SJSA1 (cell line): Measurements from ENCODE around the gene DDR2. TPM values are rescaled to one million over a fixed set of nuclear protein-coding genes. Genes with fewer than 3 reads are reported as not detected.

Source experiments
- DNase-seq, 2 experiments: peaks; one replicate each; pipeline ENCODE4 v3.0.0-alpha.2; 2015 to 2020; ENCODE audit warnings: low spot score in 2 of 2, low read depth in 1 of 2
- H3K27ac ChIP-seq: fragments of 250-450 bp; sonication (Bioruptor Pico); 2 replicates; pipeline ENCODE4 v1.5.1; 2020; ENCODE audit warnings: mild to moderate bottlenecking, moderate library complexity
- H3K27me3 ChIP-seq: fragments of 250-450 bp; sonication (Bioruptor Pico); replicated peaks from 2 replicates; pipeline ENCODE4 v1.5.1; 2020; ENCODE audit warnings: mild to moderate bottlenecking, moderate library complexity
- H3K36me3 ChIP-seq: fragments of 250-450 bp; sonication (Bioruptor Pico); 2 replicates; pipeline ENCODE4 v1.5.1; 2020; ENCODE audit warnings: mild to moderate bottlenecking
- H3K4me1 ChIP-seq: fragments of 250-450 bp; sonication (Bioruptor Pico); replicated peaks from 2 replicates; pipeline ENCODE4 v1.6.1; 2021; ENCODE audit warnings: mild to moderate bottlenecking
- H3K4me3 ChIP-seq: fragments of 250-450 bp; sonication (Bioruptor Pico); 2 replicates; pipeline ENCODE4 v1.5.1; 2020; ENCODE audit warnings: mild to moderate bottlenecking
- H3K9me3 ChIP-seq: fragments of 250-450 bp; sonication (Bioruptor Pico); replicated peaks from 2 replicates; pipeline ENCODE4 v1.5.1; 2020; ENCODE audit warnings: mild to moderate bottlenecking
- total RNA-seq: library from RNA; depleted of rRNA; stranded (reverse); fragments of >200 nt; shearing (Covaris generic); gene quantifications from 2 replicates; pipeline ENCODE4 v1.2.3, GENCODE V29; 2014; rRNA removed

The DDR2 gene
- total RNA-seq, 1 experiment from 2014 or later: 62.8 TPM

GRCh38 chr1:162822391-162823200 lies 190.3 kb downstream of the DDR2 start:
- Histone ChIP-seq H3K27ac (no peak overlapping the region), H3K4me3 (peak overlapping the region; percentile 23), H3K9me3 (no peaks in the 10 kb centered on the region), H3K27me3 (no peaks in the 10 kb centered on the region), H3K36me3 (no peaks in the 10 kb centered on the region), H3K4me1 (peaks cover 14% of the 10 kb centered on the region)
- no peak for DNase-seq

GRCh38 chr1:162823231-162823630 lies 191.0 kb downstream of the DDR2 start:
- Histone ChIP-seq H3K4me1 (peaks cover 14% of the 10 kb centered on the region), H3K27me3 (no peaks in the 10 kb centered on the region), H3K9me3 (no peaks in the 10 kb centered on the region), H3K27ac (no peak overlapping the region), H3K36me3 (no peaks in the 10 kb centered on the region), H3K4me3 (no peak overlapping the region)
- DNase-seq: no peak

- H3K4me3 ChIP-seq: no peak overlapping the region
- peak in 1 of 2 experiments; percentile 5 for DNase-seq
- no peak overlapping the region for H3K27ac ChIP-seq
- H3K36me3 ChIP-seq: no peaks in the 10 kb centered on the region
- no peaks in the 10 kb centered on the region for H3K27me3 ChIP-seq
- peaks cover 14% of the 10 kb centered on the region for H3K4me1 ChIP-seq
- no peaks in the 10 kb centered on the region for H3K9me3 ChIP-seq
Observed at GRCh38 chr1:162823771-162824525, 191.7 kb downstream of the DDR2 start.

- H3K27ac ChIP-seq: no peak overlapping the region
- no peak for DNase-seq
Observed at GRCh38 chr1:162829268-162829667, 197.0 kb downstream of the DDR2 start.

GRCh38 chr1:162832470-162832869 lies 200.2 kb downstream of the DDR2 start:
- Histone ChIP-seq H3K27ac (no peak overlapping the region), H3K27me3 (no peaks in the 10 kb centered on the region), H3K4me1 (no peaks in the 10 kb centered on the region), H3K9me3 (no peaks in the 10 kb centered on the region), H3K36me3 (no peaks in the 10 kb centered on the region), H3K4me3 (no peak overlapping the region)
- DNase-seq: no peak

More at GRCh38 chr1:162829268-162829667, 197.0 kb downstream of the DDR2 start:
- Histone ChIP-seq H3K4me1 (no peaks in the 10 kb centered on the region), H3K27me3 (no peaks in the 10 kb centered on the region), H3K36me3 (no peaks in the 10 kb centered on the region), H3K4me3 (no peak overlapping the region), H3K9me3 (no peaks in the 10 kb centered on the region)

GRCh38 chr1:162835157-162835899 lies 203.1 kb downstream of the DDR2 start:
- no peak overlapping the region for H3K27ac ChIP-seq
- H3K27me3 ChIP-seq: no peaks in the 10 kb centered on the region
- no peak for DNase-seq
- H3K36me3 ChIP-seq: no peaks in the 10 kb centered on the region
- H3K4me1 ChIP-seq: no peaks in the 10 kb centered on the region
- no peaks in the 10 kb centered on the region for H3K9me3 ChIP-seq
- no peak overlapping the region for H3K4me3 ChIP-seq

Other genes starting within 250 kb of the DDR2 start
- not detected in 2 replicates for gene SH2D1B, start 220.3 kb upstream of the DDR2 start, total RNA-seq
- gene UHMK1, start 134.6 kb upstream of the DDR2 start, total RNA-seq: 133 and 177 TPM in 2 replicates
- gene UAP1, start 70.7 kb upstream of the DDR2 start, total RNA-seq: 159 and 168 TPM in 2 replicates
- 9.9 and 12.3 TPM in 2 replicates for gene HSD17B7, start 158.2 kb downstream of the DDR2 start, total RNA-seq
- 2.8 and 5.5 TPM in 2 replicates for gene CCDC190, start 228.7 kb downstream of the DDR2 start, total RNA-seq